Skeletal muscle tissue (tissue), 4 donors: ENCODE data around the gene GJD4. TPM values are rescaled to one million over a fixed set of nuclear protein-coding genes. Genes with fewer than 3 reads are reported as not detected.

Source experiments
- H3K27ac ChIP-seq: one replicate; pipeline ENCODE4 v1.7.0; 2013; ENCODE audit warnings: mild to moderate bottlenecking, low read depth, low read length, inconsistent platforms
- H3K27me3 ChIP-seq, 3 donors: one replicate each; pipeline ENCODE4 v1.7.0; 2013; ENCODE audit warnings: low read length in 3 of 3; ENCODE audit not compliant: control insufficient read depth in 3 of 3, insufficient read depth in 3 of 3
- H3K36me3 ChIP-seq, 3 donors: one replicate each; pipeline ENCODE4 v1.7.0; 2013; ENCODE audit warnings: low read length in 3 of 3; ENCODE audit not compliant: control insufficient read depth in 3 of 3, insufficient read depth in 3 of 3
- H3K4me1 ChIP-seq, 3 donors: one replicate each; pipeline ENCODE4 v1.7.0; 2013; ENCODE audit warnings: low read length in 3 of 3, mild to moderate bottlenecking in 3 of 3; ENCODE audit not compliant: control insufficient read depth in 3 of 3, insufficient read depth in 3 of 3
- H3K4me3 ChIP-seq, 3 donors: one replicate each; pipeline ENCODE4 v1.7.0; 2013; ENCODE audit warnings: low read length in 3 of 3
- H3K9ac ChIP-seq, 3 donors: one replicate each; pipeline ENCODE4 v1.7.0; 2013; ENCODE audit warnings: low read length in 3 of 3, mild to moderate bottlenecking in 3 of 3, moderate library complexity in 2 of 3, low read depth in 1 of 3
- H3K9me3 ChIP-seq, 3 donors: one replicate each; pipeline ENCODE4 v1.7.0; 2013; ENCODE audit warnings: low read length in 3 of 3; ENCODE audit not compliant: control insufficient read depth in 3 of 3
- total RNA-seq: library from RNA; depleted of rRNA; stranded (reverse); fragments of >200 nt; gene quantifications from one replicate; pipeline ENCODE4 v1.2.3, GENCODE V29; 2014
- donor health status: Osteomylitis.

GJD4 gene, protein sequence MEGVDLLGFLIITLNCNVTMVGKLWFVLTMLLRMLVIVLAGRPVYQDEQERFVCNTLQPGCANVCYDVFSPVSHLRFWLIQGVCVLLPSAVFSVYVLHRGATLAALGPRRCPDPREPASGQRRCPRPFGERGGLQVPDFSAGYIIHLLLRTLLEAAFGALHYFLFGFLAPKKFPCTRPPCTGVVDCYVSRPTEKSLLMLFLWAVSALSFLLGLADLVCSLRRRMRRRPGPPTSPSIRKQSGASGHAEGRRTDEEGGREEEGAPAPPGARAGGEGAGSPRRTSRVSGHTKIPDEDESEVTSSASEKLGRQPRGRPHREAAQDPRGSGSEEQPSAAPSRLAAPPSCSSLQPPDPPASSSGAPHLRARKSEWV
- 2.1 TPM for total RNA-seq

DNA sequence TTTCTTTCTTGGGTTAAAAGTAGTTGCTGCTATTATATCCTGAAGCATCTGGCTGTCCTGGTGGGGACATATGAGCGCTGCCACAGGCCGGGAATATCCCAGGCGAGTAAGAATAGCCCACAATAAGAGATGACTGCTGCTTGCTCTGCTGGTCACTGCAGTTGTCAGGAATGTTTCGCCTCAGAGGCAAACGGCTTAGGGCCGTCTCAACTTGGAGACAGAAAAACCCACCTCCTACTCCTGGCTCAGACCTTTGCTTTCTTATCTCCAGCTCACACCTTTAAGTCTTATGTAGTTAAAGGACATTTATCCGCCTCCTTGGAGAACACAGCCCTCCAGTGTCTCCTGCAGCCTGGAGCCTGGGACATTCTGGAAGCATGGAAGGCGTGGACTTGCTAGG lies at the start of gene GJD4:
Gene GJD4 (plus strand): TSS at position 151 of the 400 bp plus-strand sequence. CDS start 227 bp downstream, at position 378.
- Histone ChIP-seq H3K9me3 (peaks cover 0 to 3% (median 0%) of the 10 kb centered on the region in 3 donors), H3K9ac (no peak within 1 kb of the TSS), H3K4me1 (peaks cover 0 to 8% (median 4%) of the 10 kb centered on the region in 3 donors), H3K4me3 (no peak within 1 kb of the TSS), H3K27ac (no peak within 1 kb of the TSS), H3K36me3 (no peaks in the 10 kb centered on the region), H3K27me3 (peaks cover 25 to 34% (median 32%) of the 10 kb centered on the region in 3 donors)

GRCh38 chr10:35555962-35556930 lies 48.9 kb upstream of the GJD4 start:
- no peak overlapping the region for H3K27ac ChIP-seq
- H3K4me3 ChIP-seq = no peak overlapping the region
- peaks cover 2 to 7% (median 4%) of the 10 kb centered on the region in 3 donors for H3K36me3 ChIP-seq
- H3K9me3 ChIP-seq = no peaks in the 10 kb centered on the region
- H3K9ac ChIP-seq = no peak overlapping the region
- H3K4me1 ChIP-seq = peaks cover 17 to 29% (median 23%) of the 10 kb centered on the region in 3 donors
- no peaks in the 10 kb centered on the region for H3K27me3 ChIP-seq

GRCh38 chr10:35558276-35558675 lies 46.9 kb upstream of the GJD4 start:
- no peak overlapping the region for H3K27ac ChIP-seq
- H3K9me3 ChIP-seq = no peaks in the 10 kb centered on the region
- H3K36me3 ChIP-seq = peaks cover 2 to 4% (median 2%) of the 10 kb centered on the region in 3 donors
- H3K9ac ChIP-seq = no peak overlapping the region
- H3K27me3 ChIP-seq = no peaks in the 10 kb centered on the region
- no peak overlapping the region for H3K4me3 ChIP-seq
- peaks cover 22 to 31% (median 26%) of the 10 kb centered on the region in 3 donors for H3K4me1 ChIP-seq

GRCh38 chr10:35559416-35559815 lies 45.7 kb upstream of the GJD4 start:
- H3K4me1 ChIP-seq = peaks cover 16 to 26% (median 21%) of the 10 kb centered on the region in 3 donors
- no peaks in the 10 kb centered on the region for H3K27me3 ChIP-seq
- H3K9me3 ChIP-seq = no peaks in the 10 kb centered on the region
- H3K27ac ChIP-seq = no peak overlapping the region
- peaks cover 0 to 2% (median 0%) of the 10 kb centered on the region in 3 donors for H3K36me3 ChIP-seq
- H3K9ac ChIP-seq = no peak overlapping the region
- H3K4me3 ChIP-seq = no peak overlapping the region

- Histone ChIP-seq H3K27me3 (no peaks in the 10 kb centered on the region), H3K36me3 (peaks cover 0 to 2% (median 0%) of the 10 kb centered on the region in 3 donors), H3K4me1 (peaks cover 29 to 37% (median 37%) of the 10 kb centered on the region in 3 donors), H3K9me3 (no peaks in the 10 kb centered on the region), H3K9ac (no peak overlapping the region), H3K27ac (no peak overlapping the region), H3K4me3 (no peak overlapping the region)
These were observed 43.4 kb upstream of the GJD4 start for GRCh38 chr10:35561715-35562114.

DNA sequence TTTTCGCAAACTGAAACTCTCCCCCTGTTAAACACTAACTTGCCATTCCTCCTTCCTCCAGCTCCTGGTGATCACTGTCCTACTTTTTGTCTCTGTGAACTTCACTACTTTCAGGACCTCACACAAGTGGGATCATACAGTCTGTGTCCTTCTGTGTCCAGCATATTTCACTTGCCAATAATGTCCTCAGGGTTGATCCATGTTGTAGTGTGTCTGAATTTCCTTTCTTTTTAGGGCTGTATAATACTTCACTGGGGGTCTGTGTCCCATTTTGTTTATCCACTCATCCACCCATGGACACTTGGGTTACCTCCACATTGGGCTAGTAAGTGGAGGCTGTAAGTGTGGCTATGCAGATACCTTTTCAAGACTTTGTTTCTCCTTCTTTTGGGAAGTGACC lies 42.7 kb upstream of the GJD4 start:
- Histone ChIP-seq H3K9me3 (no peaks in the 10 kb centered on the region), H3K27ac (no peak overlapping the region), H3K9ac (no peak overlapping the region), H3K27me3 (no peaks in the 10 kb centered on the region), H3K4me3 (no peak overlapping the region), H3K4me1 (peaks cover 29 to 37% (median 37%) of the 10 kb centered on the region in 3 donors), H3K36me3 (peaks cover 0 to 7% (median 5%) of the 10 kb centered on the region in 3 donors)

DNA sequence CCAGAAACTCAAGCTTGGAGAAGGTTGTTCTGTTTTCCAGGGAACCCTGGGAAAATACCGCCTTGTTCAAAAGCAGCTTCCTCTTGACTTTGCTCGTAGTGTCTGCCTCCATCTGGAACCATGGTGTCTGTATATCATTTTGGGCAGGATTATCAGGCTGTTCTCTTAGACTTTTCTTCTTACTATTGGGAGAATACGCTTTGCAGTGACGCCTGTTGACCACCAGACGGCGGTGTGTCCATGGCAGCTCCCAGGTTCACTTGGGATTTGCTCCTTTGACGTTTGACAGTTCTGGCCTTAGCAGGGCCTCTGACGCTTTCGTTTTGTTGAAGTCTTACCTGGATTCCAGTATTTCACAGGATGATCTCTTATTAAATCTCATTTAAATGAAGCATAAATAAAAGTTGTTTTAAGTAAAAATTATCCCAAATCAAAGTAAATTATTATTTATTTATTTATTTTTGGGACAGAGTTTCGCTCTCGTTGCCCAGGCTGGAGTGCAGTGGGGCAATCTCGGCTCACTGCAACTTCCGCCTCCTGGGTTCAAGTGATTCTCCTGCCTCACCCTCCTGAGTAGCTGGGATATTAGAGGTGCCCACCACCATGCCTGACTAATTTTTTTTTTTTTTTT lies 41.8 kb upstream of the GJD4 start:
- no peak overlapping the region for H3K9ac ChIP-seq
- no peak overlapping the region for H3K4me3 ChIP-seq
- H3K4me1 ChIP-seq = peaks cover 29 to 37% (median 37%) of the 10 kb centered on the region in 3 donors
- H3K36me3 ChIP-seq = peaks cover 2 to 16% (median 6%) of the 10 kb centered on the region in 3 donors
- no peaks in the 10 kb centered on the region for H3K9me3 ChIP-seq
- no peaks in the 10 kb centered on the region for H3K27me3 ChIP-seq
- no peak overlapping the region for H3K27ac ChIP-seq

GRCh38 chr10:35564341-35564968 lies 40.7 kb upstream of the GJD4 start:
- H3K9me3 ChIP-seq = no peaks in the 10 kb centered on the region
- H3K27me3 ChIP-seq = no peaks in the 10 kb centered on the region
- peaks cover 11 to 26% (median 13%) of the 10 kb centered on the region in 3 donors for H3K36me3 ChIP-seq
- H3K4me3 ChIP-seq = no peak overlapping the region
- H3K27ac ChIP-seq = peak overlapping the region; percentile 57
- H3K9ac ChIP-seq = peak overlapping the region in 2 of 3 donors; percentile 21 to 33
- peaks cover 29 to 37% (median 37%) of the 10 kb centered on the region in 3 donors for H3K4me1 ChIP-seq

DNA sequence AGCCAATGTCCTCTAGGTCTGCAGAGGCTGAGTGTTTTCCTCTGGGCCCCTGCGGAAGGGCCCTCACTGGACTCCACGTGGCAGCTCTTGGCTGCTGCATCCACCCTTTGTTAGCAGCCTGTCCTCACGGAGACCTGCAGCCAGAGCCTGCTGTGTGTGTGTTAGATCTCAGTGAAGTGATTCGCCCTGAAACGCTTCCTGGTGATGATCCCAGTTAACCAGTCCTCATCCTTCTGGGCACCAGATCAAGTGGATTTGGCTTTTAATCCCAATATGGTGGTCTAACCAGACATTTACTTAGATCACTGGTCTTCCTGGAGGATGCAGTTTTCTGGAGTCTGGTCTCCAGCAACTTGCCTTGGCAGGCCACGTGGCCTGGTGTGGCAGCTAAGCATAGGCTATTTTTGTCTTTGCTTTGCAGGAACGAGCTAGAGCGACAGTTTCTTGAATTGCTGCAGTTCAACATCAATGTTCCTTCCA lies 39.5 kb upstream of the GJD4 start:
- Histone ChIP-seq H3K27ac (no peak overlapping the region), H3K4me1 (peaks cover 29 to 37% (median 36%) of the 10 kb centered on the region in 3 donors), H3K9ac (peak overlapping the region in 1 of 3 donors; percentile 41)

More for the DNA sequence above, 39.5 kb upstream of the GJD4 start:
- Histone ChIP-seq H3K9me3 (no peaks in the 10 kb centered on the region), H3K4me3 (peak overlapping the region in 1 of 3 donors; percentile 41), H3K27me3 (no peaks in the 10 kb centered on the region), H3K36me3 (peaks cover 11 to 31% (median 17%) of the 10 kb centered on the region in 3 donors)
